Upper lobe of left lung (tissue), 4 donors: ENCODE results near the gene STEAP3.

Experiments used
- CTCF ChIP-seq, 6 experiments: fragments of 450-650 bp in 4 of 6; fragments of 200-600 bp in 2 of 6; sonication (generic) in 2 of 6; IDR thresholded peaks; one replicate each; pipeline ENCODE4 v1.5.1; 2016 to 2019; ENCODE audit warnings: antibody characterized with exemption in 6 of 6
- EP300 ChIP-seq, 4 donors: sonication (generic); formaldehyde crosslinking; IDR thresholded peaks; one replicate each; pipeline ENCODE4 v1.5.1; 2017; ENCODE audit warnings: antibody characterized with exemption in 4 of 4, control low read depth in 2 of 4
- POLR2A ChIP-seq, 4 donors: fragments of 450-650 bp; IDR thresholded peaks; one replicate each; pipeline ENCODE4 v1.5.1; 2016 to 2017; ENCODE audit warnings: antibody characterized with exemption in 4 of 4, mild to moderate bottlenecking in 2 of 4
- POLR2AphosphoS5 ChIP-seq, 2 donors: sonication (generic); formaldehyde crosslinking; IDR thresholded peaks; one replicate each; pipeline ENCODE4 v1.5.1; 2017; ENCODE audit warnings: antibody characterized with exemption in 2 of 2

GRCh38 chr2:119229716-119230115 lies 6.1 kb downstream of the STEAP3 start:
- TF ChIP-seq POLR2A (IDR thresholded peaks at IDR 0.05) (no peak), CTCF (IDR thresholded peaks at IDR 0.05) (no peak), POLR2AphosphoS5 (IDR thresholded peaks at IDR 0.05) (no peak), EP300 (IDR thresholded peaks at IDR 0.05) (no peak)
